GM23248 (cell line): ENCODE data around the gene DHCR24. TPM values are rescaled to one million over a fixed set of nuclear protein-coding genes. Genes with fewer than 3 reads are reported as not detected.

Experiments
- DNase-seq: peaks from one replicate; pipeline ENCODE4 v3.0.0-alpha.2; 2015
- H2AFZ ChIP-seq: fragments of 200-600 bp; sonication (generic); 2 replicates; pipeline ENCODE4 v1.6.1; 2016; ENCODE audit warnings: antibody characterized with exemption
- H3F3A ChIP-seq: fragments of 200-600 bp; sonication (generic); 2 replicates; pipeline ENCODE4 v1.6.1; 2016; ENCODE audit warnings: mild to moderate bottlenecking, antibody characterized with exemption, mixed run types; ENCODE audit not compliant: insufficient read depth
- H3K27ac ChIP-seq: fragments of 200-600 bp; sonication (generic); 2 replicates; pipeline ENCODE4 v1.5.1; 2016; ENCODE audit warnings: mild to moderate bottlenecking
- H3K27me3 ChIP-seq: fragments of 200-600 bp; sonication (generic); replicated peaks from 2 replicates; pipeline ENCODE4 v1.6.1; 2016; ENCODE audit warnings: mild to moderate bottlenecking; ENCODE audit not compliant: insufficient read depth
- H3K36me3 ChIP-seq: fragments of 200-600 bp; sonication (generic); 2 replicates; pipeline ENCODE4 v1.6.1; 2016; ENCODE audit warnings: low read depth, mild to moderate bottlenecking
- H3K4me1 ChIP-seq: fragments of 200-600 bp; sonication (generic); 2 replicates; pipeline ENCODE4 v1.6.1; 2016; ENCODE audit warnings: mild to moderate bottlenecking; ENCODE audit not compliant: insufficient read depth
- H3K4me2 ChIP-seq: fragments of 200-600 bp; sonication (generic); one replicate; pipeline ENCODE4 v1.6.1; 2016; ENCODE audit warnings: mild to moderate bottlenecking; ENCODE audit not compliant: unreplicated experiment
- H3K4me3 ChIP-seq: fragments of 200-600 bp; sonication (generic); 2 replicates; pipeline ENCODE4 v1.5.1; 2016; ENCODE audit warnings: mild to moderate bottlenecking
- H3K79me2 ChIP-seq: fragments of 200-600 bp; sonication (generic); 2 replicates; pipeline ENCODE4 v1.6.1; 2016; ENCODE audit warnings: mild to moderate bottlenecking; ENCODE audit not compliant: insufficient read depth
- H3K9ac ChIP-seq: fragments of 200-600 bp; sonication (generic); 2 replicates; pipeline ENCODE4 v1.6.1; 2016; ENCODE audit warnings: mild to moderate bottlenecking
- H3K9me2 ChIP-seq: fragments of 200-600 bp; sonication (generic); 2 replicates; pipeline ENCODE4 v1.6.1; 2016; ENCODE audit warnings: mixed run types, mild to moderate bottlenecking, moderate library complexity; ENCODE audit not compliant: insufficient read depth
- H3K9me3 ChIP-seq: fragments of 200-600 bp; sonication (generic); one replicate; pipeline ENCODE4 v1.6.1; 2017; ENCODE audit warnings: low read depth
- H4K20me1 ChIP-seq: fragments of 200-600 bp; sonication (generic); 2 replicates; pipeline ENCODE4 v1.6.0; 2016; ENCODE audit not compliant: insufficient read depth
- EZH2 ChIP-seq: fragments of 200-600 bp; sonication (generic); IDR thresholded peaks from 2 replicates; pipeline ENCODE4 v1.6.1; 2018; ENCODE audit warnings: antibody characterized with exemption, mild to moderate bottlenecking; ENCODE audit not compliant: insufficient read depth, poor library complexity, severe bottlenecking
- EZH2phosphoT487 ChIP-seq: fragments of 200-600 bp; sonication (generic); IDR thresholded peaks from 2 replicates; pipeline ENCODE4 v1.6.1; 2018; ENCODE audit warnings: antibody characterized with exemption, moderate library complexity, mild to moderate bottlenecking, low read depth; ENCODE audit not compliant: insufficient read depth
- WGBS, 2 experiments: methylation state at CpG; one replicate each; pipeline ENCODE4 v1.1.6; 2015 to 2017; ENCODE audit warnings: low lambda C conversion rate in 2 of 2, low coverage in 1 of 2; ENCODE audit errors: missing lambda C conversion rate in 2 of 2; 5-methylcytosine and 5-hydroxymethylcytosine counted together
- in situ Hi-C: fragments of 300-500 bp; cut with MboI; formaldehyde crosslinking; loops from 2 replicates; pipeline ENCODE4 v1.15.0; 2020
- polyA plus RNA-seq: library from polyadenylated mRNA; unstranded; fragments of >200 nt; fragmentation: Nextera tagmentation; extraction: Ambion mirVana; gene quantifications from 2 replicates; pipeline ENCODE4 v1.2.1, GENCODE V29; 2016
- total RNA-seq: library from RNA; depleted of rRNA; stranded (reverse); fragments of >200 nt; shearing (Covaris generic); gene quantifications from 2 replicates; pipeline ENCODE4 v1.2.3, GENCODE V29; 2014

The DHCR24 gene
- total and polyA plus RNA-seq, 2 experiments from 2014 or later: 42.5 to 63.4 TPM

- Histone ChIP-seq H4K20me1 (no peaks in the 10 kb centered on the region), H3K9me3 (no peaks in the 10 kb centered on the region), H3K36me3 (peaks cover 4% of the 10 kb centered on the region; the same call in 1 of the 2 replicates), H3K27ac (no peak overlapping the region), H3K4me2 (no peak overlapping the region), H3F3A (no peaks in the 10 kb centered on the region), H2AFZ (no peak overlapping the region), H3K79me2 (no peaks in the 10 kb centered on the region), H3K9ac (no peak overlapping the region), H3K9me2 (no peaks in the 10 kb centered on the region), H3K27me3 (no peaks in the 10 kb centered on the region), H3K4me1 (no peaks in the 10 kb centered on the region), H3K4me3 (no peak overlapping the region)
- in situ Hi-C loops: no loop called here
- TF ChIP-seq EZH2: no peak
- no peak for TF ChIP-seq EZH2phosphoT487
- 92% methylated on average over 6 of the region's 6 CpGs for WGBS, 2 experiments
- DNase-seq: no peak
Observed at GRCh38 chr1:54864460-54865208, 22.4 kb downstream of the DHCR24 start.

GRCh38 chr1:54863267-54863665 is 23.7 kb downstream of the DHCR24 start:
- Histone ChIP-seq H3K4me1 (peaks cover 2% of the 10 kb centered on the region; the same call in 1 of the 2 replicates), H3K4me2 (no peak overlapping the region), H2AFZ (no peak overlapping the region), H3K79me2 (no peaks in the 10 kb centered on the region), H3K9ac (no peak overlapping the region), H3K4me3 (no peak overlapping the region), H3K9me3 (no peaks in the 10 kb centered on the region), H3K9me2 (no peaks in the 10 kb centered on the region), H3F3A (0 out of 2 replicates have a peak, but pooled peaks cover 1% of the 10 kb centered on the region), H3K36me3 (peaks cover 4% of the 10 kb centered on the region; the same call in 1 of the 2 replicates), H3K27me3 (no peaks in the 10 kb centered on the region), H3K27ac (no peak overlapping the region), H4K20me1 (no peaks in the 10 kb centered on the region)
- TF ChIP-seq EZH2 (no peak), EZH2phosphoT487 (no peak)
- DNase-seq: no peak
- 84 to 91% methylated on average over 3 of the region's 3 CpGs for WGBS, 2 experiments
- in situ Hi-C loops: no loop called here

GRCh38 chr1:54861070-54861761 is 25.8 kb downstream of the DHCR24 start:
- Histone ChIP-seq H3K79me2 (no peaks in the 10 kb centered on the region), H3K4me3 (no peak overlapping the region)
- WGBS, 2 experiments: 91 to 96% methylated on average over 5 of the region's 5 CpGs

GRCh38 chr1:54859700-54860391 is 27.1 kb downstream of the DHCR24 start:
- Histone ChIP-seq H3K9ac (no peak overlapping the region), H3K9me3 (no peaks in the 10 kb centered on the region), H3K27me3 (no peaks in the 10 kb centered on the region), H3K4me1 (peaks cover 26% of the 10 kb centered on the region), H3K9me2 (no peaks in the 10 kb centered on the region), H3K27ac (no peak overlapping the region), H4K20me1 (no peaks in the 10 kb centered on the region), H2AFZ (no peak overlapping the region), H3K4me3 (no peak overlapping the region), H3F3A (peaks cover 15% of the 10 kb centered on the region; the same call in 1 of the 2 replicates), H3K4me2 (no peak overlapping the region), H3K36me3 (0 out of 2 replicates have a peak, but pooled peaks cover 4% of the 10 kb centered on the region), H3K79me2 (no peaks in the 10 kb centered on the region)
- DNase-seq: no peak
- 85 to 86% methylated on average over 5 of the region's 5 CpGs for WGBS, 2 experiments
- TF ChIP-seq EZH2 (no peak), EZH2phosphoT487 (no peak)
- in situ Hi-C loops: no loop called here

More at GRCh38 chr1:54861070-54861761, 25.8 kb downstream of the DHCR24 start:
- Histone ChIP-seq H3K4me1 (peaks cover 20% of the 10 kb centered on the region), H3K36me3 (peaks cover 4% of the 10 kb centered on the region; the same call in 1 of the 2 replicates), H3K9me2 (no peaks in the 10 kb centered on the region), H3K4me2 (no peak overlapping the region), H3K9me3 (no peaks in the 10 kb centered on the region), H3K27ac (no peak overlapping the region), H3F3A (peaks cover 15% of the 10 kb centered on the region; the same call in 1 of the 2 replicates), H2AFZ (no peak overlapping the region), H4K20me1 (no peaks in the 10 kb centered on the region), H3K27me3 (no peaks in the 10 kb centered on the region), H3K9ac (no peak overlapping the region)
- no peak for DNase-seq
- TF ChIP-seq EZH2 (no peak), EZH2phosphoT487 (no peak)
- in situ Hi-C loops: no loop called here
